ENCODE measurements around the gene FLNB.

GRCh38 chr3:58116161-58116955 lies 108.1 kb downstream of the FLNB start:
- no peak for TF ChIP-seq EZH2 (optimal IDR thresholded peaks at IDR 0.05; ENCODE audit: low read depth, low read length)
- TF ChIP-seq, protein P1, sequence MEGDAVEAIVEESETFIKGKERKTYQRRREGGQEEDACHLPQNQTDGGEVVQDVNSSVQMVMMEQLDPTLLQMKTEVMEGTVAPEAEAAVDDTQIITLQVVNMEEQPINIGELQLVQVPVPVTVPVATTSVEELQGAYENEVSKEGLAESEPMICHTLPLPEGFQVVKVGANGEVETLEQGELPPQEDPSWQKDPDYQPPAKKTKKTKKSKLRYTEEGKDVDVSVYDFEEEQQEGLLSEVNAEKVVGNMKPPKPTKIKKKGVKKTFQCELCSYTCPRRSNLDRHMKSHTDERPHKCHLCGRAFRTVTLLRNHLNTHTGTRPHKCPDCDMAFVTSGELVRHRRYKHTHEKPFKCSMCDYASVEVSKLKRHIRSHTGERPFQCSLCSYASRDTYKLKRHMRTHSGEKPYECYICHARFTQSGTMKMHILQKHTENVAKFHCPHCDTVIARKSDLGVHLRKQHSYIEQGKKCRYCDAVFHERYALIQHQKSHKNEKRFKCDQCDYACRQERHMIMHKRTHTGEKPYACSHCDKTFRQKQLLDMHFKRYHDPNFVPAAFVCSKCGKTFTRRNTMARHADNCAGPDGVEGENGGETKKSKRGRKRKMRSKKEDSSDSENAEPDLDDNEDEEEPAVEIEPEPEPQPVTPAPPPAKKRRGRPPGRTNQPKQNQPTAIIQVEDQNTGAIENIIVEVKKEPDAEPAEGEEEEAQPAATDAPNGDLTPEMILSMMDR (IDR thresholded peaks at IDR 0.05; ENCODE audit: low read length), result no peak
- TF ChIP-seq EZH2phosphoT487 (IDR thresholded peaks at IDR 0.05; ENCODE audit: low read length), result no peak
